HepG2 (cell line): ENCODE data around the gene NUDT22. TPM values are rescaled to one million over a fixed set of nuclear protein-coding genes. Genes with fewer than 3 reads are reported as not detected.
A peak's percentile ranks its signal among the peaks of the same experiment; 100 is the strongest.

ENCODE experiments used
- CEBPG ChIP-seq: IDR thresholded peaks from 2 replicates; pipeline ENCODE4 v1.6.1; 2016
- FOSL1 ChIP-seq: sonication (generic); formaldehyde crosslinking; IDR thresholded peaks from 2 replicates; pipeline ENCODE4 v1.9.0; 2021; ENCODE audit warnings: missing genetic modification reagents, borderline replicate concordance
- FOXM1 ChIP-seq: sonication (generic); formaldehyde crosslinking; IDR thresholded peaks from 2 replicates; pipeline ENCODE4 v1.5.0; 2020; ENCODE audit warnings: missing genetic modification reagents
- HDAC2 ChIP-seq: sonication (generic); formaldehyde crosslinking; IDR thresholded peaks from 2 replicates; pipeline ENCODE4 v1.4.0; 2020; ENCODE audit warnings: missing genetic modification reagents
- KAT7 ChIP-seq: IDR thresholded peaks from 2 replicates; pipeline ENCODE4 v1.6.1; 2018; ENCODE audit warnings: borderline replicate concordance, missing compliant biosample characterization
- ONECUT2 ChIP-seq: sonication (generic); formaldehyde crosslinking; IDR thresholded peaks from 2 replicates; pipeline ENCODE4 v1.4.0; 2020; ENCODE audit warnings: missing genetic modification reagents
- RBFOX2 ChIP-seq: fragments of 200-400 bp; formaldehyde crosslinking; IDR thresholded peaks from 2 replicates; pipeline ENCODE4 v1.6.1; 2017; ENCODE audit warnings: low read depth, mild to moderate bottlenecking, low read length
- RBM22 ChIP-seq: fragments of 200-400 bp; formaldehyde crosslinking; optimal IDR thresholded peaks from 2 replicates; pipeline ENCODE3; 2017; ENCODE audit warnings: mild to moderate bottlenecking, low read length, moderate library complexity
- RXRA ChIP-seq: sonication (generic); formaldehyde crosslinking; IDR thresholded peaks from 2 replicates; pipeline ENCODE4 v1.5.1; 2020; ENCODE audit warnings: missing genetic modification reagents
- SIX1 ChIP-seq: sonication (generic); formaldehyde crosslinking; IDR thresholded peaks from 2 replicates; pipeline ENCODE4 v1.4.0; 2020; ENCODE audit warnings: missing genetic modification reagents, borderline replicate concordance
- SNAPC2 ChIP-seq: sonication (generic); formaldehyde crosslinking; IDR thresholded peaks from 2 replicates; pipeline ENCODE4 v1.8.1; 2022; ENCODE audit warnings: mild to moderate bottlenecking, missing genetic modification reagents
- SP4 ChIP-seq: sonication (generic); formaldehyde crosslinking; IDR thresholded peaks from 2 replicates; pipeline ENCODE4 v1.8.1; 2023; ENCODE audit warnings: mild to moderate bottlenecking, missing genetic modification reagents
- TMF1 ChIP-seq: sonication (generic); formaldehyde crosslinking; IDR thresholded peaks from 2 replicates; pipeline ENCODE4 v1.8.1; 2022; ENCODE audit warnings: low read depth, missing genetic modification reagents
- YY1 ChIP-seq: IDR thresholded peaks from 2 replicates; pipeline ENCODE4 v1.6.1; 2011; ENCODE audit warnings: low read length, low read depth, moderate library complexity, mild to moderate bottlenecking; ENCODE audit not compliant: insufficient read depth, insufficient replicate concordance
- ZBTB7A ChIP-seq: sonication (generic); formaldehyde crosslinking; IDR thresholded peaks from 2 replicates; pipeline ENCODE4 v1.8.0; 2022; ENCODE audit warnings: mild to moderate bottlenecking, missing genetic modification reagents
- ZFP90 ChIP-seq: sonication (generic); formaldehyde crosslinking; IDR thresholded peaks from 2 replicates; pipeline ENCODE4 v1.8.0; 2022; ENCODE audit warnings: missing genetic modification reagents, mild to moderate bottlenecking, inconsistent platforms, borderline replicate concordance
- ZMAT3 ChIP-seq: sonication (generic); formaldehyde crosslinking; conservative IDR thresholded peaks from 2 replicates; pipeline ENCODE4 v1.7.0; 2021; ENCODE audit warnings: missing genetic modification reagents
- ZNF496 ChIP-seq: sonication (generic); formaldehyde crosslinking; IDR thresholded peaks from 2 replicates; pipeline ENCODE4 v1.8.1; 2023; ENCODE audit warnings: mild to moderate bottlenecking, moderate library complexity, missing genetic modification reagents; ENCODE audit not compliant: insufficient replicate concordance
- ZNF891 ChIP-seq: sonication (generic); formaldehyde crosslinking; IDR thresholded peaks from 2 replicates; pipeline ENCODE4 v1.5.0; 2020; ENCODE audit warnings: mild to moderate bottlenecking, missing genetic modification reagents
- ZSCAN29 ChIP-seq: sonication (generic); formaldehyde crosslinking; conservative IDR thresholded peaks from 2 replicates; pipeline ENCODE4 v1.4.0; 2020; ENCODE audit warnings: mild to moderate bottlenecking, missing genetic modification reagents
- polyA plus RNA-seq, 8 experiments: library from polyadenylated mRNA; depleted of rRNA in 3 of 8; stranded (reverse) in 7 of 8; unstranded in 1 of 8; fragments of >200 nt; fragmentation: Illumina TruSeq in 4 of 8; extraction: Trizol in 4 of 8; gene quantifications; 2 replicates each; pipeline versions ENCODE4 v1.2.1 to v1.2.3, GENCODE V29; 2011 to 2016; ENCODE audit warnings: low read depth in 4 of 8, missing spikeins in 1 of 8, mixed read lengths in 1 of 8; ENCODE audit not compliant: insufficient read depth in 1 of 8
- total RNA-seq, 5 experiments: library from RNA; depleted of rRNA; stranded (reverse); fragments of >200 nt; fragmentation: Illumina TruSeq; extraction: Trizol; gene quantifications; 2 replicates each; pipeline ENCODE4 v1.2.3, GENCODE V29; 2016; ENCODE audit warnings: low read depth in 1 of 5
- TF ChIP-seq, protein P1 (sequence below): sonication (generic); formaldehyde crosslinking; IDR thresholded peaks from 2 replicates; pipeline ENCODE4 v1.9.0; 2022; ENCODE audit warnings: low read depth, missing genetic modification reagents
- TF ChIP-seq, protein P2 (sequence below): sonication (generic); formaldehyde crosslinking; IDR thresholded peaks from 2 replicates; pipeline ENCODE4 v1.4.0; 2020; ENCODE audit warnings: mild to moderate bottlenecking, low read depth, missing genetic modification reagents
- TF ChIP-seq, protein P3 (sequence below): sonication (generic); formaldehyde crosslinking; conservative IDR thresholded peaks from 2 replicates; pipeline ENCODE4 v1.8.0; 2022; ENCODE audit warnings: low read depth, missing genetic modification reagents
- TF ChIP-seq, protein P4 (sequence below): sonication (generic); formaldehyde crosslinking; IDR thresholded peaks from 2 replicates; pipeline ENCODE4 v1.8.0; 2022; ENCODE audit warnings: mild to moderate bottlenecking, missing genetic modification reagents, moderate library complexity
- TF ChIP-seq, protein P5 (sequence below): sonication (generic); formaldehyde crosslinking; IDR thresholded peaks from 2 replicates; pipeline ENCODE4 v1.8.0; 2022; ENCODE audit warnings: mild to moderate bottlenecking, missing genetic modification reagents, moderate library complexity

NUDT22 gene
- total and polyA plus RNA-seq, 2 of the 13 experiments (the other 11 are each of a cell fraction or from before 2014, with no cell fraction given): 33.5 to 39.8 TPM

DNA sequence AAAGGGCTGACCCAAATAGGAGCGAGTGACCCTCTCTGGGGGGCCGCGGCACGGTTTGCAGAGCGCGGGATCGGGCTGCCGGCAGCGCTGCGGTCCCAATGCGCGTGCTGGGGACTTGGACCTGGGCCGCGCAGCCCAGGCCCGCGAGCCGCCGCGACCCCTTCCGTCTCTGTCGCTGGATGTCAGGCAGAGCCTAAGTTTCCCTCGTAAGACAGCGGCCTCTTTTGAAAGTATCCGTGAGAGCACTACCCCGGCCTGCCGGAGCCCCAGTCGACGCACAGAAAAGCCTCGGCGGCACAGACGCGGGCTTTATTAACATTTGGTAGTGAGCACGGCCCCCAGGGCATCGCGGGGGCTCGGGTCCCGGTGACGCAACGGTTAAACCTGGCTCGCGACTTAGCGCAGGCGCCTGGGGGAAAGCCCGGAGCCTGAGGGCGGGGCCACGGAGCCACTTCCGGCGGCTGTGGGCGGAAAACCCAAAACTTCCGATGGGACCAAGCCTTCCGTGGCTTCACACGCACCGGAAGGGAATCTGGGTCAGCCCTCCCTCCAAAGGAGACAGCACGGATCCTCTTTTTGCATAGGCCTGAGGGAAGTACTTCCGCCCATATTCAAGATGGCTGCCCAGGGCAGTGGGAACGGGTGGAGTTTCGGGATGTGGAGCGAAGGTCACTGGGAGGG lies 43.6 kb downstream of the NUDT22 start (continued):
- TF ChIP-seq ZNF496 (CRISPR knock-in tag): no peak
- TF ChIP-seq RXRA (CRISPR knock-in tag): peak; percentile 96
- TF ChIP-seq YY1: peak; percentile 100
- TF ChIP-seq TMF1 (CRISPR knock-in tag): no peak; the same call in 1 of the 2 replicates
- peak; percentile 83 for TF ChIP-seq RBFOX2
- no peak for TF ChIP-seq FOXM1
- TF ChIP-seq, protein P1, sequence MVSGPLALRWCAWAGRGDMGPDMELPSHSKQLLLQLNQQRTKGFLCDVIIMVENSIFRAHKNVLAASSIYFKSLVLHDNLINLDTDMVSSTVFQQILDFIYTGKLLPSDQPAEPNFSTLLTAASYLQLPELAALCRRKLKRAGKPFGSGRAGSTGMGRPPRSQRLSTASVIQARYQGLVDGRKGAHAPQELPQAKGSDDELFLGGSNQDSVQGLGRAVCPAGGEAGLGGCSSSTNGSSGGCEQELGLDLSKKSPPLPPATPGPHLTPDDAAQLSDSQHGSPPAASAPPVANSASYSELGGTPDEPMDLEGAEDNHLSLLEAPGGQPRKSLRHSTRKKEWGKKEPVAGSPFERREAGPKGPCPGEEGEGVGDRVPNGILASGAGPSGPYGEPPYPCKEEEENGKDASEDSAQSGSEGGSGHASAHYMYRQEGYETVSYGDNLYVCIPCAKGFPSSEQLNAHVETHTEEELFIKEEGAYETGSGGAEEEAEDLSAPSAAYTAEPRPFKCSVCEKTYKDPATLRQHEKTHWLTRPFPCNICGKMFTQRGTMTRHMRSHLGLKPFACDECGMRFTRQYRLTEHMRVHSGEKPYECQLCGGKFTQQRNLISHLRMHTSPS (CRISPR knock-in tag): no peak
- TF ChIP-seq ZMAT3 (CRISPR knock-in tag): no peak; the same call in 1 of the 2 replicates
- peak; percentile 88 for TF ChIP-seq CEBPG (CRISPR knock-in tag)
- TF ChIP-seq, protein P2, sequence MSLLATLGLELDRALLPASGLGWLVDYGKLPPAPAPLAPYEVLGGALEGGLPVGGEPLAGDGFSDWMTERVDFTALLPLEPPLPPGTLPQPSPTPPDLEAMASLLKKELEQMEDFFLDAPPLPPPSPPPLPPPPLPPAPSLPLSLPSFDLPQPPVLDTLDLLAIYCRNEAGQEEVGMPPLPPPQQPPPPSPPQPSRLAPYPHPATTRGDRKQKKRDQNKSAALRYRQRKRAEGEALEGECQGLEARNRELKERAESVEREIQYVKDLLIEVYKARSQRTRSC (CRISPR knock-in tag): no peak
- TF ChIP-seq ZBTB7A (CRISPR knock-in tag): peak; percentile 37
- no peak for TF ChIP-seq RBM22
- TF ChIP-seq HDAC2: peak; percentile 64
- no peak; the same call in 1 of the 2 replicates for TF ChIP-seq ZNF891 (CRISPR knock-in tag)
- no peak for TF ChIP-seq ZSCAN29
- no peak for TF ChIP-seq FOSL1
- TF ChIP-seq SNAPC2 (CRISPR knock-in tag): peak; percentile 66; the same call in 1 of the 2 replicates
- peak; percentile 95 for TF ChIP-seq SP4
- TF ChIP-seq ONECUT2 (CRISPR knock-in tag): no peak
- TF ChIP-seq KAT7 (CRISPR knock-in tag): no peak
- TF ChIP-seq ZFP90 (CRISPR knock-in tag): no peak
- TF ChIP-seq SIX1: peak; percentile 58
- TF ChIP-seq, protein P3, sequence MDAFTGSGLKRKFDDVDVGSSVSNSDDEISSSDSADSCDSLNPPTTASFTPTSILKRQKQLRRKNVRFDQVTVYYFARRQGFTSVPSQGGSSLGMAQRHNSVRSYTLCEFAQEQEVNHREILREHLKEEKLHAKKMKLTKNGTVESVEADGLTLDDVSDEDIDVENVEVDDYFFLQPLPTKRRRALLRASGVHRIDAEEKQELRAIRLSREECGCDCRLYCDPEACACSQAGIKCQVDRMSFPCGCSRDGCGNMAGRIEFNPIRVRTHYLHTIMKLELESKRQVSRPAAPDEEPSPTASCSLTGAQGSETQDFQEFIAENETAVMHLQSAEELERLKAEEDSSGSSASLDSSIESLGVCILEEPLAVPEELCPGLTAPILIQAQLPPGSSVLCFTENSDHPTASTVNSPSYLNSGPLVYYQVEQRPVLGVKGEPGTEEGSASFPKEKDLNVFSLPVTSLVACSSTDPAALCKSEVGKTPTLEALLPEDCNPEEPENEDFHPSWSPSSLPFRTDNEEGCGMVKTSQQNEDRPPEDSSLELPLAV: no peak
- TF ChIP-seq, protein P4, sequence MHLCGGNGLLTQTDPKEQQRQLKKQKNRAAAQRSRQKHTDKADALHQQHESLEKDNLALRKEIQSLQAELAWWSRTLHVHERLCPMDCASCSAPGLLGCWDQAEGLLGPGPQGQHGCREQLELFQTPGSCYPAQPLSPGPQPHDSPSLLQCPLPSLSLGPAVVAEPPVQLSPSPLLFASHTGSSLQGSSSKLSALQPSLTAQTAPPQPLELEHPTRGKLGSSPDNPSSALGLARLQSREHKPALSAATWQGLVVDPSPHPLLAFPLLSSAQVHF (CRISPR knock-in tag): no peak; the same call in 1 of the 2 replicates
- TF ChIP-seq, protein P5, sequence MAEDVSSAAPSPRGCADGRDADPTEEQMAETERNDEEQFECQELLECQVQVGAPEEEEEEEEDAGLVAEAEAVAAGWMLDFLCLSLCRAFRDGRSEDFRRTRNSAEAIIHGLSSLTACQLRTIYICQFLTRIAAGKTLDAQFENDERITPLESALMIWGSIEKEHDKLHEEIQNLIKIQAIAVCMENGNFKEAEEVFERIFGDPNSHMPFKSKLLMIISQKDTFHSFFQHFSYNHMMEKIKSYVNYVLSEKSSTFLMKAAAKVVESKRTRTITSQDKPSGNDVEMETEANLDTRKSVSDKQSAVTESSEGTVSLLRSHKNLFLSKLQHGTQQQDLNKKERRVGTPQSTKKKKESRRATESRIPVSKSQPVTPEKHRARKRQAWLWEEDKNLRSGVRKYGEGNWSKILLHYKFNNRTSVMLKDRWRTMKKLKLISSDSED (CRISPR knock-in tag): no peak
